AG08396 (cell line): ENCODE measurements around the gene HDAC11.
"Not testable (repeated sequence)": the region's sequence is repeated elsewhere in the genome, so short reads cannot be mapped to it uniquely, and the experiment has no call there.

Experiments used
- DNase-seq: peaks from one replicate; pipeline ENCODE4 v3.0.0; 2012; ENCODE audit warnings: low spot score, mixed read lengths

The HDAC11 gene

DNA sequence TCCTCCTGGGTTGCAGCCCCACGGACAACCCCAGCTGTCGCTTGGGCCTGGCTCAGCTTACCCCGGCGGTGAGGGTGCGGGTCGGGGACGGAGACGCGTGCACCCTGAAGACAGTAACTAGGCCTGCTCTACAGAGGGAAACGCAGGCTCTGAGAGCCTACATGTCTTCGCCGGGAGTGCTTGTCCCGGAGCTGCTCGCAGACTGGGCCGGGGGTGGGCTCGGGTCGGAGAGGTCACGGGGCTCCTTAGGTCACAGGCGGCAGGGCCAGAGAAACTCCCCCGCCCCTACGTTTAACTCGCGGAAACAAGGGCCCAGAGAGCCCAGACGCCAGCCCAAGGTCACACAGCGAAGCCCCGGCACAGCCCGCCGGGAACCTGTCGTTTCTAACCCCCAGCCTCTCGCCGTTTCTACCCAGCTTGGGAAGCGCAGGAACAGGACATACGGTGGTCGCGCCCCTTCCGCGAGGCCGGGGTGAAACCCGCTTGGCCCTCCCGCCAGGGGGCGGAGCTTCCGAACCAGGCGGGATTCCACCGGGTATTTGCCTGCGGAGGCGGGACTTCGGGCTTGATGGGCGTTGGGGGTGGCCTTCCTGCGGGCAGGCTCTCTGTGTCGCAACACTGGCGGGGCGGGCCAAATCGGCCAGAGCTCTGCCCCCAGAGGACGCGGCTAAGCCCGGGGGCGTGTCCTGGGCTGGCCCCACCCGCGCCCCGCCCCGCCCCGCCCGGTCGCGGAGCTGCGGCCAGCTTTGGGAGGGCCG is at the start of gene HDAC11:
TSS of gene HDAC11 (plus strand) at position 725 of the 758 bp plus-strand sequence. CDS start 42 bp downstream, outside the sequence.
- peak; percentile 100 for DNase-seq

GRCh38 chr3:13430411-13430875 is 49.7 kb upstream of the HDAC11 start:
- DNase-seq: not testable (repeated sequence)

- DNase-seq: no peak
These were observed 48.0 kb upstream of the HDAC11 start for GRCh38 chr3:13432093-13432492.

- no peak for DNase-seq
These were observed 46.2 kb upstream of the HDAC11 start for GRCh38 chr3:13433912-13434311.

DNA sequence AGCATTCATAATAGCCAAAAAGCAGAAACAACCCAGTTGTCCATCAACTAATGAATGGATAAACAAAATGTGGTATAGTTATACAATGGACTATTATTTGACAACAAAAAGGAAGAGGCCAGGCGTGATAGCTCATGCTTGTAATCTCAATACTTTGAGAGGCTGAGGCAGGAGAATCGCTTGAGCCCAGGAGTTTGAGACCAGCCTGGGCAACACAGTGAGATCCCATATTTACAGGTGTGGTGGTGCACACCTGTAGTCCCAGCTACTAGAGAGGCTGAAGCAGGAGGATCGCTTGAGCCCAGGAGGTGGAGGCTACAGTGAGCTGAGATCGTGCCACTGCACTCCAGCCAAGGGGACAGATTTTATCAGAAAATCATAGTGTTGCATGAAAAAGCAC is 43.9 kb upstream of the HDAC11 start:
- DNase-seq: not testable (repeated sequence)

DNA sequence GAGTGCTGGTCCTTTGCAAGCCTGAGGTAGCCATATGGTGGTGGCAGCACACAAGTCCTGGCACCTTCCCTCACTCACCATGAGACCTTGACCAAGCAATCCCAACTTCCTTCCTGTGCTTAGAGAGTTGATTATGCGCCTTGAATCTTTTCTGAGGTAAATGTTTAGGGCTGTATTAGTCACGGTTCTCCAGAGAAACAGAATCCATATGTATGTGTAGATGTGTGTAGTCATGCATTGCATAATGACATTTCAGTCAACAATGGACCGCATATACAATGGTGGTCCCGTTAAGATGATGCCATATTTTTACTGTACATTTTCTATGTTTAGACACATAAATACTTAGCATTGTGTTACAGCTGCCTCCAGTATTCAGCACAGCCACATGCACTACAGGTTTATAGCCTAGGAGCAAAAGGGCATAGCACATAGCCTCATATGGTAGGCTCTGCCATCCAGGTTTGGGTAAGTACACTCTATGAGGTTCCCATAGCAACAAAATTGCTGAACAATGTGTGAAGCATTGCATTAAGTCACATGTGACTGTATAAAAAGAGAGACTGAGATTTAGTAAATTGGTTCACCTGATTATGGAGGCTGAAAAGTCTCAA is 39.8 kb upstream of the HDAC11 start:
- DNase-seq: no peak

DNA sequence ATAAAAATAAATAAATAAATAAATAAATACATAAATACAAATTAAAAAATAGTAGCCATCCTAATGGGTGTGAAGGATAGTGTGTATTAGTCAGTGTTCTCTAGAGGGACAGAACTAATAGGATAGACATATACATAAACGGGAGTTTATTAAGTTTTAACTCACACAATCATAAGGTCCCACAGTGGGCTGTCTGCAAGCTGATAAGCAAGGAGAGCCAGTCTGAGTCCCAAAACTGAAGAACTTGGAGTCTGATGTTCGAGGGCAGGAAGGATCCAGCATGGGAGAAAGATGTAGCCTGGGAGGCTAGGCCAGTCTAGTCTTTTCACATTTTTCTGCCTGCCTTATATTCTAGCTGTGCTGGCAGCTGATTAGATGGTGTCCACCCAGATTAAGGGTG is 37.2 kb upstream of the HDAC11 start:
- DNase-seq: not testable (repeated sequence)

- no peak for DNase-seq
These were observed 28.8 kb upstream of the HDAC11 start for GRCh38 chr3:13451301-13451673.

- DNase-seq: peak; percentile 39
These were observed 27.4 kb upstream of the HDAC11 start for GRCh38 chr3:13452490-13453335.

DNA sequence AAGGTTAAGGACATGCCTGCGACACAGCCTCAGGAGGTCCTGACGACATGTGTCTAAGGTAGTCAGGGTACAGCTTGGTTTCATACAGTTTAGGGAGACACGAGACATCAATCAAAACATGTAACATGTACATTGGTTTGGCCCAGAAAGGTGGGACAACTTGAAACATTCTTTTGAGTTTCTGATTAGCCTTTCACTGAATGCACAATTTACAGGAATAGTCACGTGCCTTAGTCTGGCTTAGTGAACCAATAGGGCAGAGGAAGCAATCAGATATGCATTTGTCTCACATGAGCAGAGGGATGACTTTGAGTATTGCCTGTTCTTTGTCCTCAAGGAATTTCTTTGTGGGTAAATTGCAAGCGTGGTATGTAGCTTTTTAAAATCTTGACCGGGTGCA is 24.5 kb upstream of the HDAC11 start:
- no peak for DNase-seq

DNA sequence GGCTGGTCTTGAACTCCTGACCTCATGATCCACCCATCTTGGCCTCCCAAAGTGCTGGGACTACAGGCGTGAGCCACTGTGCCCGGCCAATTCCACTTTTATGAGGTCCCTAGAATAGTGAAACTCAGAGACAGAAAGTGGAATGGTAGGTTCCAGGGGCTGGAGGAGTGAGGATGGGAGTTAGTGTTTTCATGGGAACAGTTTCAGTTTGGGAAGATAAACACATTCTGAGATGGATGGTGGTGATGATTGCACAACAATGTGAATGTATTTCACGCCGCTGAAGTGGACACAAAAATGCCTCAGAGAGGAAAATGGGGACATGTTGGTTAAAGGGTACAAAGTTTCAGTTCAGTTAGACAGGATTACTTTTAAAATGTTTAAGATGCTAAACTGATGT is 22.5 kb upstream of the HDAC11 start:
- DNase-seq: no peak

DNA sequence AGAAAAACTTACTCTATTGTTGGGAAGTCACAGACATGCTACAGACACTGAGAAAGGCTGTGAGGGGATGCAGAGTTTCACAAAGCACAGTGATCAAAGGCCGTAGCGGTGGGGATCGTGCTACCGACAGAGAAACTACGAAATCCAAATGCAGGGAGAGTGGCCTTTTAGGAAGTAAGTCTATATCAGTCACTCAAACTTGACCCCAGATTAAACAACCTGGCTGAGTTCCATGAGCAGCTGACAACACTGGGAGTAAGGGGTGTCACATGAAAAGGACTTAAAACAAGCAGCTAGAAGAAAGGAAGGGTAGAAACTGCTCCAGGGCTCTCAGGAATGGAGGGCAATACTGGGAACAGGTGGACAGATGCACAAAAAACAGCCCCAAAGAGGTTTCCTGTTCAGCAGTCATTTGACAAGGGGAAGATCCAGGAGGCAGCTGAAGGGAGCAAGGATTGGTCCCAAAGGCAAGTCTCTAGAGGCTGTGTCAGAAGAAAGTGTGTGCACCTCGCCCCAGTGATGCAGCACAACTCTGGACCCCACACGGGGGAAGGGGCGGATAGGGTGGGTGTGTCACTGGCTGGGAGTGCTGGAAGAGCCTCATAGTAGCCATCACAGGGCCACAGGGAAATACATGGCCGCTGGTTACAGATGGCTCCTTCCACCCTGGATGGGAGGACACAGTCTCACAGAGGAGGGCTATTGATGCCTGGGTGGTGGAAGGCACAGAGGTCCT is 20.3 kb upstream of the HDAC11 start:
- no peak for DNase-seq

DNA sequence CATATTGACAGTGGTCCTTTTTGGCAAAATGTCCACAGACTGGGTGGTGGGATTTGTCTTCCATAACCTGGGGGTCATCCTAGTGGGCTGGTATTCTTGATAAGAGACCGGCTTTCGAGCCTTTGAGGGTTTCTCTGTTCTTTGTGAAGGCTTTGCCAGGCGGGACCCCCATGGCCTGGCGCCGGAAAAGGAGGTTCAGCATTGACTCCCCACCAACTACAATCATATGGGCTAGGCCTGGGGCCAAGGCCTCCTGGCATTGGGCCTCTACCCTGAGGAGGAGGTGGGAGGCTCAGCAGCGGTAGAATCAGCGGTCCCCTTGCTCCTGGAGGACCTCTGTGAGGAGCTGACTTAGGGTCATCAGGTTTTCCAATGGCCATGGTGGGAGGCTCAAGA is 19.8 kb upstream of the HDAC11 start:
- no peak for DNase-seq

GRCh38 chr3:13461169-13462124 is 18.7 kb upstream of the HDAC11 start:
- peak; percentile 40 for DNase-seq

GRCh38 chr3:13462125-13462629 is 17.9 kb upstream of the HDAC11 start:
- DNase-seq: no peak

GRCh38 chr3:13462822-13463221 is 17.3 kb upstream of the HDAC11 start:
- DNase-seq: no peak

GRCh38 chr3:13463618-13464400 is 16.3 kb upstream of the HDAC11 start:
- no peak for DNase-seq

GRCh38 chr3:13465236-13465873 is 14.8 kb upstream of the HDAC11 start:
- DNase-seq: no peak

DNA sequence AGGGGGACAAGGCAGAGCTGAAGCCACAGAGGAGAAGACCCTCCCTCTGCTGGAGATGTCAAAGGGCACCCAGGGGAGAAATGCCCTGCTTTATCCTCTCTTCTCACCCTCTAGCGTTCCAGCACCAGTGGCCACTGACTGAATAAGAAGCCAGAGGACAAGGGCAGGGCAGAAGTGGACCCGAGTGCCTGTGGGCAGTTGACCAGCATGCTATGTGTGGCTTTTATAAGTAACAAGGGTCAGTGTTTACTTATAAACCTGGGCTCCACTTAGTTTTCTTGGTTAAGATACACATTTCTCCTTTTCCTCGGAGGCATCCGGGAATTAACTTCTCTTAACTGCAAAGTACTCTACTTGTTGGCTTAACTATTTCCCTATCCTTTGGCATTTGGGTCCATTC is 13.3 kb upstream of the HDAC11 start:
- no peak for DNase-seq
